HG03439 (cell line): ENCODE measurements around the gene ADORA1.

Experiments used
- ATAC-seq: cut with Tn5 transposase; IDR thresholded peaks from one replicate; pipeline ENCODE4 v1.9.1; 2021; ENCODE audit warnings: mild to moderate bottlenecking, moderate library complexity; ENCODE audit not compliant: unreplicated experiment

The ADORA1 gene

GRCh38 chr1:203153989-203154821, 26.7 kb downstream of the ADORA1 start:
- ATAC-seq = no peak

- no peak for ATAC-seq
These were observed 28.8 kb downstream of the ADORA1 start for GRCh38 chr1:203156280-203156679.

- no peak for ATAC-seq
These were observed 30.9 kb downstream of the ADORA1 start for GRCh38 chr1:203158423-203158822.

- no peak for ATAC-seq
These were observed 31.6 kb downstream of the ADORA1 start for GRCh38 chr1:203158960-203159665.

- no peak for ATAC-seq
These were observed 32.3 kb downstream of the ADORA1 start for GRCh38 chr1:203159844-203160243.

GRCh38 chr1:203161175-203161574, 33.6 kb downstream of the ADORA1 start:
- ATAC-seq = no peak

- no peak for ATAC-seq
These were observed 34.2 kb downstream of the ADORA1 start for GRCh38 chr1:203161703-203162102.

GRCh38 chr1:203162403-203162802, 34.9 kb downstream of the ADORA1 start:
- ATAC-seq = no peak

- no peak for ATAC-seq
These were observed 36.5 kb downstream of the ADORA1 start for GRCh38 chr1:203163891-203164635.

GRCh38 chr1:203165101-203165799, 37.7 kb downstream of the ADORA1 start:
- no peak for ATAC-seq

- no peak for ATAC-seq
These were observed 38.3 kb downstream of the ADORA1 start for GRCh38 chr1:203165800-203166161.

GRCh38 chr1:203166192-203166940, 38.8 kb downstream of the ADORA1 start:
- no peak for ATAC-seq

GRCh38 chr1:203167026-203167912, 39.7 kb downstream of the ADORA1 start:
- ATAC-seq = no peak

GRCh38 chr1:203167913-203168200, 40.3 kb downstream of the ADORA1 start:
- no peak for ATAC-seq

- ATAC-seq = no peak
These were observed 40.8 kb downstream of the ADORA1 start for GRCh38 chr1:203168256-203168786.

- ATAC-seq = no peak
These were observed 41.5 kb downstream of the ADORA1 start for GRCh38 chr1:203168991-203169390.

- ATAC-seq = no peak
These were observed 42.4 kb downstream of the ADORA1 start for GRCh38 chr1:203169770-203170520.

GRCh38 chr1:203170625-203171330, 43.3 kb downstream of the ADORA1 start:
- no peak for ATAC-seq
